ENCODE data around the gene ZNF592. TPM values are rescaled to one million over a fixed set of nuclear protein-coding genes. Genes with fewer than 3 reads are reported as not detected.
A peak's percentile ranks its signal among the peaks of the same experiment; 100 is the strongest.

Gene ZNF592
- total RNA-seq (10 to 100 TPM; 16.8 to 28.6 (median 21.4) TPM), polyA plus RNA-seq (10 to 100 TPM in 1 of 2 donors, 1 to 10 TPM in 1; 9.7 to 21.2 TPM)
- long read RNA-seq, donor 1, full-length matches to known transcripts = 3 of 19 reads
- long read RNA-seq, donor 1, partial matches to known transcripts = 7 of 19 reads
- long read RNA-seq, donor 1, other reads (novel, unspliced or antisense) = 9 of 19 reads
- long read RNA-seq, donor 2, full-length matches to known transcripts = 6 of 20 reads
- long read RNA-seq, donor 2, partial matches to known transcripts = 14 of 20 reads
- long read RNA-seq, donor 2, other reads (novel, unspliced or antisense) = 0 of 20 reads
- long read RNA-seq, donor 3, full-length matches to known transcripts = 4 of 16 reads
- long read RNA-seq, donor 3, partial matches to known transcripts = 11 of 16 reads
- long read RNA-seq, donor 3, other reads (novel, unspliced or antisense) = 1 of 16 reads

- TF ChIP-seq CTCF (IDR thresholded peaks at IDR 0.05) (peak in 5 of 12 donors; percentile 13 to 62 (median 35)), POLR2A (IDR thresholded peaks at IDR 0.05) (no peak)
- H3K27ac ChIP-seq = peak within 1 kb of the TSS; percentile 99 to 100 (median 100)
- WGBS, 4 donors = 0 to 8% (median 1%) methylated on average over 2 to 127 of the region's 127 CpGs
- peaks cover 13 to 72% (median 52%) of the 10 kb centered on the region in 12 donors for H3K4me1 ChIP-seq
- peak within 1 kb of the TSS; percentile 64 to 97 (median 94) for H3K4me3 ChIP-seq
- no peaks in the 10 kb centered on the region for H3K36me3 ChIP-seq
- peak; percentile 72 to 88 (median 78) for ATAC-seq
- H3K27me3 ChIP-seq = no peaks in the 10 kb centered on the region
- DNase-seq = peak; percentile 89 to 93 (median 91)
- no peaks in the 10 kb centered on the region for H3K9me3 ChIP-seq
- intact Hi-C loops (cut with DNase I) = loop anchor here in 6 of 10 donors (1.0 to 10.0 kb wide), 9 partner anchors 32 to 180 kb away; partner anchors contain the start of genes ALPK3 (in 4 of the 6), SEC11A (in 4 of the 6), WDR73 (in 2 of the 6) and NMB (in 1 of the 6)
These were observed at the start of gene ZNF592 for GRCh38 chr15:84748274-84749110. ZNF592 (plus strand) TSS chr15:84748592; CDS start chr15:84782676, 34,084 bp downstream.

- no peak for DNase-seq
- Histone ChIP-seq H3K27ac (no peak overlapping the region), H3K9me3 (no peaks in the 10 kb centered on the region), H3K4me1 (peaks cover 3 to 60% (median 17%) of the 10 kb centered on the region in 12 donors), H3K4me3 (no peak overlapping the region), H3K27me3 (no peaks in the 10 kb centered on the region), H3K36me3 (no peaks in the 10 kb centered on the region)
- no peak for TF ChIP-seq POLR2A (IDR thresholded peaks at IDR 0.05)
- no peak for TF ChIP-seq CTCF (IDR thresholded peaks at IDR 0.05)
- ATAC-seq = no peak
- intact Hi-C loops (cut with DNase I) = loop anchor here in 2 of 10 donors (5.0 kb wide), 4 partner anchors 42 to 228 kb away; partner anchors contain the start of genes ALPK3 (in 1 of the 2), NMB (in 1 of the 2) and ZNF592 (in 1 of the 2)
- 86 to 91% (median 87%) methylated on average over 8 of the region's 8 CpGs for WGBS, 4 donors
These were observed 48.7 kb upstream of the ZNF592 start for GRCh38 chr15:84699538-84700191.

GRCh38 chr15:84702961-84703482 lies 45.4 kb upstream of the ZNF592 start:
- Histone ChIP-seq H3K27ac (peak overlapping the region in 7 of 12 donors; percentile 28 to 50 (median 38)), H3K4me1 (peaks cover 3 to 60% (median 17%) of the 10 kb centered on the region in 12 donors), H3K4me3 (no peak overlapping the region), H3K36me3 (peaks cover 0 to 4% (median 0%) of the 10 kb centered on the region in 9 donors), H3K9me3 (no peaks in the 10 kb centered on the region), H3K27me3 (no peaks in the 10 kb centered on the region)
- ATAC-seq (peak; percentile 76 to 94 (median 91)), DNase-seq (peak in 4 of 5 donors; percentile 69 to 73 (median 71))
- WGBS, 4 donors = 9 to 17% (median 11%) methylated on average over 4 of the region's 4 CpGs
- TF ChIP-seq CTCF (IDR thresholded peaks at IDR 0.05) (no peak), POLR2A (IDR thresholded peaks at IDR 0.05) (no peak)
- intact Hi-C loops (cut with DNase I) = loop anchor here in 2 of 10 donors (5.0 kb wide), 4 partner anchors 44 to 224 kb away; partner anchors contain the start of genes ALPK3 (in 1 of the 2), NMB (in 1 of the 2) and ZNF592 (in 1 of the 2)

Data from heart left ventricle (tissue), 16 donors.